ENCODE data around the gene BAZ1B. TPM values are rescaled to one million over a fixed set of nuclear protein-coding genes. Genes with fewer than 3 reads are reported as not detected.

Gene BAZ1B
- total RNA-seq, 2 experiments from 2014 or later, result 84.5 to 86.2 TPM

- ChIA-PET CTCF (interaction anchor here (0.6 kb wide), 1 partner anchor 25 kb away, joined by 4 read pairs; no protein-coding TSS in a partner anchor), POLR2A (no interaction called here)
Observed at GRCh38 chr7:73397521-73398281, 124.4 kb downstream of the BAZ1B start.

GRCh38 chr7:73395538-73396503 lies 126.3 kb downstream of the BAZ1B start:
- Mint-ChIP-seq H3K4me1 (peaks cover 2% of the 10 kb centered on the region), H3K4me3 (no peak overlapping the region), H3K27ac (no peak overlapping the region), H3K9me3 (no peaks in the 10 kb centered on the region), H3K27me3 (no peaks in the 10 kb centered on the region), H3K36me3 (ENCODE audit: low read depth) (no peaks in the 10 kb centered on the region)
- DNase-seq, result no peak
- ChIA-PET POLR2A (no interaction called here), CTCF (no interaction called here)

More at GRCh38 chr7:73397521-73398281, 124.4 kb downstream of the BAZ1B start:
- Mint-ChIP-seq H3K27me3 (no peaks in the 10 kb centered on the region), H3K36me3 (ENCODE audit: low read depth) (no peaks in the 10 kb centered on the region), H3K4me1 (peaks cover 2% of the 10 kb centered on the region), H3K9me3 (no peaks in the 10 kb centered on the region), H3K4me3 (no peak overlapping the region), H3K27ac (no peak overlapping the region)
- DNase-seq, result no peak

DNA sequence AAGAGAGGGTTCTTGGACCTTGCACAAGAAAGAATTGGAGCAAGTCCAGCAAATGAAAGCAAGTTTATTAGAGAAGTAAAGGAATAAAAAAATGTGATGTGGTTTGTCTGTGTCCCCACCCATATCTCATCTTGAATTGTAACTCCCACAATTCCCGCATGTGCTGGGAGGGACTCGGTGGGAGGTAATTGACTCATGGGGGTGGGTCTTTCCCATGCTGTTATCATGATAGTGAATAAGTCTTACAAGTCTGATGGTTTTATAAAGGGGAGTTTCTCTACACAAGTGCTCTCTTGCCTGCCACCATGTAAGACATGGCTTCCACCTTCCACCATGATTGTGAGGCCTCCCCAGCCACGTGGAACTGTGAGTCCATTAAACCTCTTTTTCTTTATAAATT lies 127.7 kb downstream of the BAZ1B start:
- Mint-ChIP-seq H3K9me3 (no peaks in the 10 kb centered on the region), H3K4me1 (no peaks in the 10 kb centered on the region)

DNA sequence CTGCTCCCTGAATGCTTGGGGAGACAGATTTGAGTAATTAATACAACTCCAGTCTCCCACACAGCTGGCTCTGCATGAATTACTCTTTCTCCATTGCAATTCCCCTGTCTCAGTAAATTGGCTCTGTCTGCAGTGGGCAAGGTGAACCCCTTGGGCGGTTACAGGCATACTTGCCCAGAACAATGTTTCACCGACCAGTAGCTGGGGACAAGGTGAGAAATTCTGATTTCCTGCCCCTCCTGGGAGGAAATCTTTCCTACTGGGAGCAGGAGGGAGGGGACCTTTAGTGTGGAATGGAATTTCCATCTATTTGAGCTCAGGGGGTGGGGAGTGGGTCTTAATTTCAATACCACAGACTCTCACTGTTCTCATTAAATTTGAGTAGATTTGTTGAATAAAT lies 130.7 kb downstream of the BAZ1B start:
- H3K27me3 Mint-ChIP-seq, result no peaks in the 10 kb centered on the region
- H3K36me3 Mint-ChIP-seq (ENCODE audit: low read depth), result peaks cover 3% of the 10 kb centered on the region
- ChIA-PET POLR2A (no interaction called here), CTCF (no interaction called here)
- H3K27ac Mint-ChIP-seq, result no peak overlapping the region
- no peaks in the 10 kb centered on the region for H3K4me1 Mint-ChIP-seq
- DNase-seq, result no peak
- H3K9me3 Mint-ChIP-seq, result peaks cover 9% of the 10 kb centered on the region
- H3K4me3 Mint-ChIP-seq, result no peak overlapping the region

More for the DNA sequence above, 127.7 kb downstream of the BAZ1B start:
- Mint-ChIP-seq H3K27ac (no peak overlapping the region), H3K27me3 (no peaks in the 10 kb centered on the region), H3K36me3 (ENCODE audit: low read depth) (no peaks in the 10 kb centered on the region), H3K4me3 (no peak overlapping the region)
- no peak for DNase-seq
- CTCF ChIA-PET, result no interaction called here
- POLR2A ChIA-PET, result no interaction called here

Other genes with a start within 250 kb of the BAZ1B start
- 10 to 100 TPM; 42.9 to 44.7 TPM for gene NSUN5, start 213.5 kb downstream of the BAZ1B start, total RNA-seq
- not detected for gene TRIM50, start 194.2 kb downstream of the BAZ1B start, total RNA-seq
- not detected for gene FKBP6, start 194.1 kb downstream of the BAZ1B start, total RNA-seq
- gene FZD9, start 88.5 kb downstream of the BAZ1B start, total RNA-seq, result not detected
- 10 to 100 TPM; 68.9 to 71.6 TPM for gene BCL7B, start 35.4 kb upstream of the BAZ1B start, total RNA-seq
- 10 to 100 TPM; 27.1 to 29.0 TPM for gene TBL2, start 56.3 kb upstream of the BAZ1B start, total RNA-seq
- gene MLXIPL, start 102.2 kb upstream of the BAZ1B start, total RNA-seq, result not detected
- gene VPS37D, start 145.5 kb upstream of the BAZ1B start, total RNA-seq, result under 1 TPM; 0.33 to 0.40 TPM
- gene DNAJC30, start 161.2 kb upstream of the BAZ1B start, total RNA-seq, result 1 to 10 TPM; 5.9 to 6.4 TPM
- 10 to 100 TPM; 57.0 to 57.2 TPM for gene BUD23, start 161.3 kb upstream of the BAZ1B start, total RNA-seq
- 10 to 100 TPM; 27.9 to 30.7 TPM for gene STX1A, start 197.4 kb upstream of the BAZ1B start, total RNA-seq
- gene ABHD11, start 216.5 kb upstream of the BAZ1B start, total RNA-seq, result 10 to 100 TPM; 12.3 to 13.7 TPM
- not detected for gene CLDN3, start 248.0 kb upstream of the BAZ1B start, total RNA-seq